Neural progenitor cell (in vitro differentiated cells): ENCODE results near the gene IFNAR1. TPM values are rescaled to one million over a fixed set of nuclear protein-coding genes. Genes with fewer than 3 reads are reported as not detected.
A peak's percentile ranks its signal among the peaks of the same experiment; 100 is the strongest.

Source experiments
- DNase-seq: peaks from one replicate; pipeline ENCODE4 v3.0.0-alpha.2; 2016; ENCODE audit warnings: low spot score
- H2AFZ ChIP-seq: fragments of 200-600 bp; sonication (generic); replicated peaks from 2 replicates; pipeline ENCODE4 v1.6.1; 2016; ENCODE audit warnings: antibody characterized with exemption
- H3F3A ChIP-seq: fragments of 200-600 bp; sonication (generic); 2 replicates; pipeline ENCODE4 v1.6.1; 2016; ENCODE audit warnings: antibody characterized with exemption, low read depth
- H3K27ac ChIP-seq: fragments of 200-600 bp; sonication (generic); 2 replicates; pipeline ENCODE4 v1.5.1; 2016; ENCODE audit warnings: mild to moderate bottlenecking
- H3K27me3 ChIP-seq: fragments of 200-600 bp; sonication (generic); 2 replicates; pipeline ENCODE4 v1.6.1; 2016; ENCODE audit warnings: mild to moderate bottlenecking, moderate library complexity
- H3K36me3 ChIP-seq: fragments of 200-600 bp; sonication (generic); 2 replicates; pipeline ENCODE4 v1.5.1; 2016
- H3K4me1 ChIP-seq: fragments of 200-600 bp; sonication (generic); 2 replicates; pipeline ENCODE4 v1.6.1; 2016; ENCODE audit warnings: mixed run types
- H3K4me2 ChIP-seq: fragments of 200-600 bp; sonication (generic); 2 replicates; pipeline ENCODE4 v1.6.1; 2016
- H3K4me3 ChIP-seq: fragments of 200-600 bp; sonication (generic); 2 replicates; pipeline ENCODE4 v1.5.1; 2016
- H3K79me2 ChIP-seq: fragments of 200-600 bp; sonication (generic); 2 replicates; pipeline ENCODE4 v1.6.1; 2016; ENCODE audit warnings: low read depth
- H3K9ac ChIP-seq: fragments of 200-600 bp; sonication (generic); 2 replicates; pipeline ENCODE4 v1.6.1; 2016
- H3K9me3 ChIP-seq: fragments of 200-600 bp; sonication (generic); 2 replicates; pipeline ENCODE4 v1.5.1; 2016; ENCODE audit warnings: low read depth
- H4K20me1 ChIP-seq: fragments of 200-600 bp; sonication (generic); 2 replicates; pipeline ENCODE4 v1.6.1; 2016; ENCODE audit warnings: low read depth
- H3K27ac Mint-ChIP-seq: 3 replicates; pipeline ENCODE4 v1.8.0; 2021; ENCODE audit warnings: mixed read lengths
- H3K27me3 Mint-ChIP-seq: 2 replicates; pipeline ENCODE4 v1.8.0; 2022; ENCODE audit warnings: low read depth, mild to moderate bottlenecking, inconsistent platforms, moderate library complexity, mixed read lengths; ENCODE audit not compliant: insufficient read depth
- H3K36me3 Mint-ChIP-seq: 3 replicates; pipeline ENCODE4 v1.8.0; 2021; ENCODE audit warnings: mixed read lengths
- H3K4me1 Mint-ChIP-seq: 3 replicates; pipeline ENCODE4 v1.8.0; 2021; ENCODE audit warnings: mixed read lengths
- H3K4me3 Mint-ChIP-seq: 3 replicates; pipeline ENCODE4 v1.8.0; 2021; ENCODE audit warnings: mild to moderate bottlenecking, moderate library complexity, mixed read lengths
- H3K9me3 Mint-ChIP-seq: 3 replicates; pipeline ENCODE4 v1.8.0; 2020; ENCODE audit warnings: mixed read lengths
- EZH2 ChIP-seq: fragments of 200-600 bp; sonication (generic); IDR thresholded peaks from 2 replicates; pipeline ENCODE4 v1.6.1; 2017; ENCODE audit warnings: antibody characterized with exemption, mild to moderate bottlenecking, moderate library complexity
- EZH2phosphoT487 ChIP-seq: fragments of 200-600 bp; sonication (generic); IDR thresholded peaks from 2 replicates; pipeline ENCODE4 v1.6.1; 2017; ENCODE audit warnings: antibody characterized with exemption
- total RNA-seq: library from RNA; depleted of rRNA; stranded (reverse); fragments of >200 nt; gene quantifications from 2 replicates; pipeline ENCODE4 v1.2.3, GENCODE V29; 2015; ENCODE audit warnings: low replicate concordance
- TF ChIP-seq, protein P1 (sequence below): fragments of 200-600 bp; sonication (generic); IDR thresholded peaks from 2 replicates; pipeline ENCODE4 v1.5.1; 2017; ENCODE audit warnings: antibody characterized with exemption, mild to moderate bottlenecking

IFNAR1 gene
- total RNA-seq, 1 donor from 2014 or later = 9.5 TPM

DNA sequence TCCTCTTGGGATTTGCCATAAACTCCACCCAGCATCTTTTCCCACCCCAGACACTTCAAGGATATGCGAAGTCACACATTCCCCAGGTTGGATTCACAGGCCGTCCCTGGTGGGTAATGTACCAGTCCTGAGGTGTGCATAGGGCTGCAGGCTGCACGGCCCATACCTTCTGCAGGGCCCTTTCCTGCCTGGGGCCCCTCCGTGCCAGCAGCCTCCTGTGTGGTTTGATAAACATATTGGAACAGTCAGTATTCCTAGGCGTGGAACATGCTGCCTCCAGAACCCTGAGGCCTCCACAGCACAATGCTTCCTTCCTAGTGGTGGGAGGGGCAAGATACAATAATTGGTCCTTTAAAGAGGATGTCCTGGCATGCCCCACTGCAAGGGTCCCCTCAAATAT is 32.0 kb upstream of the IFNAR1 start:
- no peak overlapping the region for H3K27ac ChIP-seq
- no peaks in the 10 kb centered on the region for H4K20me1 ChIP-seq
- no peaks in the 10 kb centered on the region for H3K27me3 ChIP-seq
- TF ChIP-seq EZH2 = no peak
- no peak for TF ChIP-seq EZH2phosphoT487
- TF ChIP-seq, protein P1, sequence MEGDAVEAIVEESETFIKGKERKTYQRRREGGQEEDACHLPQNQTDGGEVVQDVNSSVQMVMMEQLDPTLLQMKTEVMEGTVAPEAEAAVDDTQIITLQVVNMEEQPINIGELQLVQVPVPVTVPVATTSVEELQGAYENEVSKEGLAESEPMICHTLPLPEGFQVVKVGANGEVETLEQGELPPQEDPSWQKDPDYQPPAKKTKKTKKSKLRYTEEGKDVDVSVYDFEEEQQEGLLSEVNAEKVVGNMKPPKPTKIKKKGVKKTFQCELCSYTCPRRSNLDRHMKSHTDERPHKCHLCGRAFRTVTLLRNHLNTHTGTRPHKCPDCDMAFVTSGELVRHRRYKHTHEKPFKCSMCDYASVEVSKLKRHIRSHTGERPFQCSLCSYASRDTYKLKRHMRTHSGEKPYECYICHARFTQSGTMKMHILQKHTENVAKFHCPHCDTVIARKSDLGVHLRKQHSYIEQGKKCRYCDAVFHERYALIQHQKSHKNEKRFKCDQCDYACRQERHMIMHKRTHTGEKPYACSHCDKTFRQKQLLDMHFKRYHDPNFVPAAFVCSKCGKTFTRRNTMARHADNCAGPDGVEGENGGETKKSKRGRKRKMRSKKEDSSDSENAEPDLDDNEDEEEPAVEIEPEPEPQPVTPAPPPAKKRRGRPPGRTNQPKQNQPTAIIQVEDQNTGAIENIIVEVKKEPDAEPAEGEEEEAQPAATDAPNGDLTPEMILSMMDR = no peak
- Mint-ChIP-seq H3K27ac (peak overlapping the region; percentile 67), H3K36me3 (peaks cover 4% of the 10 kb centered on the region), H3K27me3 (peaks cover 10% of the 10 kb centered on the region), H3K4me3 (no peak overlapping the region), H3K9me3 (no peaks in the 10 kb centered on the region), H3K4me1 (no peaks in the 10 kb centered on the region)
- no peaks in the 10 kb centered on the region for H3K36me3 ChIP-seq
- H3K4me2 ChIP-seq = no peak overlapping the region
- H3F3A ChIP-seq = no peaks in the 10 kb centered on the region
- H3K9ac ChIP-seq = no peak overlapping the region
- H3K4me3 ChIP-seq = no peak overlapping the region
- H2AFZ ChIP-seq = no peak overlapping the region
- no peaks in the 10 kb centered on the region for H3K9me3 ChIP-seq
- H3K79me2 ChIP-seq = no peaks in the 10 kb centered on the region
- no peaks in the 10 kb centered on the region for H3K4me1 ChIP-seq
- no peak for DNase-seq

DNA sequence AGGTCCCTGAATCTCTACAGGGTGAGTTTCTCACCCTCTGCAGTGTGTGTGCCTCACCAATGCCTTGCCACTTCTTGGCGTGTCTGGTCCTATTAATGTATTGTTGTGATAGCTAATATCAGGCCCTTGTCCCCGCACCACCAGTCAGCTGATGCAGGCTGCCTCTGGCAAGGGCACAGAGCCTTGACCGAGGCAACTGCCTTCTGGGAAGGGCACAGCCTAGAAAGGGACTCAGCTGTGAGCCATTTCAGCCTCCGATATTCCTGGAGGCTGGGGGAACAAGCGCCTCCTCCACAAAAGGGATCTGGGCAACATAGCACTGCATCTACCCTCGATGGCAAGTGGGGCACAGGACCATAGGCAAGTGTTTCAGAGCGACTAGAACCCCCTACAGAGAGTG is 31.6 kb upstream of the IFNAR1 start:
- Histone ChIP-seq H3F3A (no peaks in the 10 kb centered on the region), H3K27ac (no peak overlapping the region), H3K9ac (no peak overlapping the region), H2AFZ (no peak overlapping the region), H3K4me2 (no peak overlapping the region), H4K20me1 (no peaks in the 10 kb centered on the region), H3K4me3 (no peak overlapping the region), H3K79me2 (no peaks in the 10 kb centered on the region), H3K36me3 (no peaks in the 10 kb centered on the region), H3K27me3 (no peaks in the 10 kb centered on the region), H3K9me3 (no peaks in the 10 kb centered on the region), H3K4me1 (no peaks in the 10 kb centered on the region)
- Mint-ChIP-seq H3K36me3 (peaks cover 4% of the 10 kb centered on the region), H3K9me3 (no peaks in the 10 kb centered on the region), H3K4me1 (no peaks in the 10 kb centered on the region), H3K27me3 (peaks cover 9% of the 10 kb centered on the region), H3K4me3 (no peak overlapping the region), H3K27ac (no peak overlapping the region)
- TF ChIP-seq EZH2 = no peak
- no peak for TF ChIP-seq EZH2phosphoT487
- TF ChIP-seq, protein P1 = no peak
- no peak for DNase-seq

DNA sequence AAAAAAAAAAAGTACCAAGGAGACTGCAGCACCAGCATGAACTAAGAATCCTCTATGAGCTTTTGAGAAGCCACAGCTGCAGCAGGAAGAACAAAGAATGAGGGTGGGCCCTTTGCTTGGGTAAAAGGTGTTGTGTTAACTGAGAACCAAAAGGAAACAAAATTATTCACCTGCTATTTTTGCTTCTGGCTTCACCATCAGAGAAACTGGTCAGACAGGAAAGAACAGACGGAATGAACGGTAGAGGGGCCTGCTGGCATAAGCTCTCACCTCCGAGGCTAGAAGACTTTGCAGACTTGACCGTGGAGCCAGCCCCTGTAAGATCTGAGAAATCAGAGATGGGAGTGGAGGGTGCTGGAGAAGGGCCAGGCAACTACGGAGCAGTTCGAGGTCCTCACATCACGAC is 31.0 kb upstream of the IFNAR1 start:
- H3K36me3 Mint-ChIP-seq = peaks cover 4% of the 10 kb centered on the region
- Histone ChIP-seq H2AFZ (no peak overlapping the region), H4K20me1 (no peaks in the 10 kb centered on the region), H3F3A (no peaks in the 10 kb centered on the region), H3K36me3 (no peaks in the 10 kb centered on the region), H3K79me2 (no peaks in the 10 kb centered on the region), H3K4me2 (no peak overlapping the region), H3K27me3 (no peaks in the 10 kb centered on the region), H3K9me3 (no peaks in the 10 kb centered on the region), H3K4me3 (no peak overlapping the region), H3K27ac (no peak overlapping the region), H3K9ac (no peak overlapping the region), H3K4me1 (no peaks in the 10 kb centered on the region)
- peaks cover 7% of the 10 kb centered on the region for H3K27me3 Mint-ChIP-seq
- H3K4me3 Mint-ChIP-seq = no peak overlapping the region
- peaks cover under 1% of the 10 kb centered on the region for H3K4me1 Mint-ChIP-seq
- no peaks in the 10 kb centered on the region for H3K9me3 Mint-ChIP-seq
- TF ChIP-seq EZH2 = no peak
- TF ChIP-seq, protein P1 = no peak
- no peak for TF ChIP-seq EZH2phosphoT487
- DNase-seq = no peak
- no peak overlapping the region for H3K27ac Mint-ChIP-seq

DNA sequence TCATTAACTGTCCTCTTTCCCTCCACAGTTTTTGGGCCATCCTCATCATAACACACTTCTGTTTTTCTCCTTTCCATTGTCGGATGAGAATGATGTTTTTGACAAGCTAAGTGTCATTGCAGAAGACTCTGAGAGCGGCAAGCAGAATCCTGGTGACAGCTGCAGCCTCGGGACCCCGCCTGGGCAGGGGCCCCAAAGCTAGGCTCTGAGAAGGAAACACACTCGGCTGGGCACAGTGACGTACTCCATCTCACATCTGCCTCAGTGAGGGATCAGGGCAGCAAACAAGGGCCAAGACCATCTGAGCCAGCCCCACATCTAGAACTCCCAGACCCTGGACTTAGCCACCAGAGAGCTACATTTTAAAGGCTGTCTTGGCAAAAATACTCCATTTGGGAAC is 28.6 kb upstream of the IFNAR1 start:
- H3K4me1 ChIP-seq = no peaks in the 10 kb centered on the region
- no peak overlapping the region for H3K4me2 ChIP-seq
- H3K4me3 Mint-ChIP-seq = no peak overlapping the region
- H3K27ac Mint-ChIP-seq = no peak overlapping the region
- H3K79me2 ChIP-seq = no peaks in the 10 kb centered on the region
- no peaks in the 10 kb centered on the region for H3K27me3 ChIP-seq
- no peak overlapping the region for H3K27ac ChIP-seq
- no peaks in the 10 kb centered on the region for H3F3A ChIP-seq
- H3K9me3 Mint-ChIP-seq = no peaks in the 10 kb centered on the region
- no peak overlapping the region for H3K4me3 ChIP-seq
- H3K36me3 Mint-ChIP-seq = no peaks in the 10 kb centered on the region
- H3K9ac ChIP-seq = no peak overlapping the region
- no peak for DNase-seq
- H3K9me3 ChIP-seq = no peaks in the 10 kb centered on the region
- H2AFZ ChIP-seq = no peak overlapping the region
- TF ChIP-seq, protein P1 = no peak
- TF ChIP-seq EZH2phosphoT487 (no peak), EZH2 (no peak)
- H3K36me3 ChIP-seq = no peaks in the 10 kb centered on the region
- no peaks in the 10 kb centered on the region for H4K20me1 ChIP-seq
- H3K4me1 Mint-ChIP-seq = peaks cover 16% of the 10 kb centered on the region
- peaks cover 5% of the 10 kb centered on the region for H3K27me3 Mint-ChIP-seq
